ENCODE results near the gene CEP170B.
"Not testable (repeated sequence)": the region's sequence is repeated elsewhere in the genome, so short reads cannot be mapped to it uniquely, and the experiment has no call there.

Gene CEP170B

DNA sequence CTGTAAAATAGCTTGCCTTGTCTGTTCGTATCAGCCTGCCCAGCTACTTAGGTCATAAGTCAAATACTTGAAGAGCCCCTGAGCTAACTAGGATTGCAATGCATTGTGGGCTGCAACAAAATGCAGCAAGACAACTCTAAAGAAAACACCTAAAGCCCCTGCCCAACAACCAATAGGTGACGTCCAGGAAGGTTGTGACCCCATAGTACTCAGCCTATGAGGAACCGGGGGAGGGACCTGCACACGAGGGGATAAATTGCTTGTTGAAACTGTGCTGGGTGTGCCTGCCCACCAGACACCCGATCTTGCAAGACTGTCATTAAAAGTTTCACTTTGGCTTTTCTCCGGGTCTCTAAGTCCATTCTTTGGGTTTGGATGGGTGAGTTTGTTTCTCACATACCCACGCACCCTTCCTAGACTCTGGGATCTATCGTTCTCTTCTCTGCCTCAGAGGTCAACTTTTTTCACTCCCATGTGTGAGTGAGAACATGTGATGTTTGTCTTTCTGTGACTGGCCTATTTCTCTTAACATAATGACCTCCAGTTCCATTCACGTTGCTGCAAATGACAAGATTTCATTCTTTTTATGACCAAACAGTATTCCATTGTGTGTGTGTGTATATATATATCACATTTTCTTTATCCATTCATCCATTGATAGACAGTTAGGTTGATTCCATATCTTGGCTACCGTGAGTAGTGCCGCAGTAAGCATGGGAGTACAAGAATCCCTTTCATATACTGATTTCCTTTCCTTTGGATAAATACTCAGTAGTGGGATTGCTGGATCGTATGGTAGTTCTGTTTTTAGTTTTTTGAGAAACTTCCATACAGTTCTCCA lies 54.3 kb downstream of the CEP170B start:
- not testable (repeated sequence) for FAIRE-seq

DNA sequence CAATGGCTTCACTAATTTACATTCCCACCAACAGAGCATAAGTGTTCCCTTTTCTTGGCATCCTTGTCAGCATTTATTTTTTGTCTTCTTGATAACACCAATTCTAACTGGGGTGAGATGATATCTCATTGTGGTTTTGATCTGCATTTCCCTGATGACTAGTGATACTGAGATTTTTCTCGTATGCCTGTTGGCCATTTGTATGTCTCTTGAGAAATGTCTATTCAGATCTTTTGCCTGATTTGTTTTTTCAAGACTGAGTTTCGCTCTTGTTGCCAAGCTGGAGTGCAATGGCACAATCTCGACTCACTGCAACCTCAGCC lies 54.9 kb downstream of the CEP170B start:
- FAIRE-seq = no peak

DNA sequence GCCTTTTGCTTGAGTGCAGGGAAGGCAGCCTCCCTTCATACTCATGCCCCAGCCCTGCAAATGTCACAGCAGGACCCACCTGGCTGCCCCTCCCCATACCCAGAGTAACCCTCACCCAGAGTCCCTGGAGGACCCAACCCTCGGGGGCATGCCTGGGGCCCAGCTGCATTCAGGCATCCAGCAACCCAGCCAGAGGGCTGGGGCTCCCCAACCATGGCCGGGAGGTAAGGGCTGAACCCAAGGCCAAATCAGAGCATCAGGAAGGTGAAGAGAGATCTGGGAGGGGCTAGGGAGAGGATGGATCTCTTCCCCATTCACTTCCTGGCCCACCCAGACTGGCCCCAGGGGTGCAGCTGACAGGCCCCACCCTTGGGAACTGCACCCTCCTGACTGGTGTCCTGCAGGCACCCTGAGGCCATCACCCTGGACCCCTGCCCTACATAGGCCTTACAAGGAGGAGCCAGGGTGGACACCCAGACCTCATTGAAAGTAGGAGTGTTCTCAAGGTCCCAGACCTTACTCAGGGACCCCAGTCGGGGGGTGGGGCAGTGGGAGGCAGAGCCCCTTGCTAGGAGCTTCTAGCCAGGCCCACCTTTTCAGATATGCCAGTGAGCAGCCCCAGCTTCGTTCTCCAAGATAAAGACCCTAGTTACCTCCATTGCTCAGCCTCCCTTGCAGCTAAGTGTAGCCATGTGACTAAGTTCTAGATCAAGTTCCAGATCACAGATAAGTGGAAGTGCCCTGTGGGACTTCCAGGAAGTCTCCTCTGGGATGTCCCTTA lies 58.8 kb downstream of the CEP170B start:
- no peak for FAIRE-seq

DNA sequence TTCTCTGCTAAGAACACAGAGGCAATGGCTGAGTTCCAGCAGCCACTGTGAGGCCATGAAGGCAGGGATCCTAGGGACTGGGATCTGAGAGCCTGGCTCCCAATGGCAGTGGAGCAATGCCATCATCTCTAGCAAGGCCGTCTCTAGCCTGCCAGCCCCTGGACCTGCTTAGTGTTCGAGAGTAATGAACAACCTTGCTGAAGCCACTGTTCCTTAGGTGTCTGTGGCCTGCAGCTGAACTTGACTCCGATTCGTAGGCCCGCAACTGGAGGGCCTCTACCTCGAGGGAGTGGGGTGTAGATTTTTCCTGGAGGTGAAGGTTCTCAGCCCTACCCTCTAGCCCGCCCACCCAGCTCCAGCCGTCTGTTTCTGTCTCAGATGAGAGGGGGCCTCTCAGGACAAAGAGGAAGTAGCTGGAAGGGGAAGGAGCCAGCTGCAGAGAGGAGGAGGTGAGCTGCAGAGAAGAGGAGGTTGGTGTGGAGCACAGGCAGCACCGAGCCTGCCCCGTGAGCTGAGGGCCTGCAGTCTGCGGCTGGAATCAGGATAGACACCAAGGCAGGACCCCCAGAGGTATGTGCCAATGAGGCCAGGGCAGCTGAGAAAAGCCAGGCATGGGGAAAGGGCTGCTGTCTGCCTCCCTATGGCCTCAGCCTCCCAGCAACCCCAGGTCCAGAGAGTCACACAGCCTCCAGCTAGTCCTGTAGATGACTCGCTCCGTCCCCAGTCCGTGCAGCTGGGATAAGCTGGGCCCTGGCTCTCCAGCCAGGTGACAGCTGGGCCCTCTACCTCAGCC lies 59.5 kb downstream of the CEP170B start, which contains the start of gene PLD4:
Gene PLD4 (plus strand): TSS at position 459 of the 793 bp plus-strand sequence. CDS start 2,262 bp downstream, outside the sequence.
- no peak for FAIRE-seq

DNA sequence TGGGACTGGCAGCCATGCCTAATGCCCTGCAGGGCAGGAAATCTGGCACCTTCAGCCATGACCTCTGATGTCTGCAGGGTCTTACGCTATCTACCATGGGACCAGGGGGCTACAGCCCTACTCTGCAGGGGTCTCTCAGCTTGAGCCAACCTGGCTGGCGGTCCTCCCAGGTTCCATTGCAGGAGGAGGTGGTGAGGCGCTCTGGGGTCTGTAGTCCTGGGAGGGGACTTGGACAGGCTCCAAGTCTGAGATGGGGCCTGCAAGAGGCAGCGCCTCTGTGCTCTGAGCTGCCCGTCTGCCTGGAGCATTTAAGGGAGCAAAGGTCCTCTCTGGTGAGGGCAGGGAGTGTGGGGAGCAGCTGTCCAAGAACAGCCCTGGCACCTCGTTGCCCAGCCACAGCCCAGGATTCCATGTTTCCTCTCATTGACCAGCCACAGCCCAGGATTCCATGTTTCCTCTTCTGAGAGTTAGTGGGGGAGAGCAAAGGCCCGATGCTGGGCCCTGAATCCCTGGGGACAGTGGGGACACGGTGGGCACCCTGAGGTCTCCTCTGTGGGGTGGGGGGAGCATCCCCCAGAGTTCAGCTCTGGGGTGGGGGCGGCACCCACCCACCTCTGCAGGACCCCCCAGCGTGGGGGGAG lies 60.3 kb downstream of the CEP170B start:
- FAIRE-seq = no peak

DNA sequence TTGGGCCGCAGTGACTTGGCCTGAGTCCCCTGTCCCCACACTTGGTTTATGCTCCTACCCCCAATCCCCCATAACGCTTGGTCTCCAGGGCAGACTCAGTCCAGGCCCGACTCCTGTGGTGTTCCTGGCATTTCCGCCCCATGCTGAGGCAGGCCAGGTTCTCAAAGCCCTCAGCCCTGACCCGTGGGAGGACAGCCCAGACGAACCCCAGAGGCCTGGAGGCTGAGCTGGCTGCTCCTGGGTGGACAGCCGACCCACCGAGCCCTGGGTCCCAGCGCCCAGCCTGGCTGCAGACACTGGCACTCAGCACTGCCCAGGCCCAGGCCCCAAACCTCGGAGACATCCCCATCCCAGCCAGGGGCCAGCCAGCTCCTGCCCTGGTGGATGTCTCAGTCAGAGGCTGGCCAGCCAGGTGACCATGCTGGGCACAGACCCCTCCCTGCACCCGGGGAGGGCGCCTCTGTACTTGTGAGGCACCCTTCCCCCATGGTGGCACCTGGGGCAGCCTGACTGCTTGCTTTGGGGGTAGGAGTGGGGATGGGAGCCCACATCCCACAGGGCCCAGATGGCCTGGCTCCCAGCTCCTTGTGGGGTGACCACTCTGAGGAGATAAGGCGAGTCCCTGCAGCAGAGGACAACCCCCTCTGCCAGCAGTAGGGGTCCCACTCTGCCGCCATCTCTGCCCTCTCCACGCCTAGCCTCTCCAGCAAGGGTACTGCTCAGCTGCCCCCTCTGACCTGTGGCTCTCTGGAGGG lies 61.0 kb downstream of the CEP170B start:
- FAIRE-seq = no peak

DNA sequence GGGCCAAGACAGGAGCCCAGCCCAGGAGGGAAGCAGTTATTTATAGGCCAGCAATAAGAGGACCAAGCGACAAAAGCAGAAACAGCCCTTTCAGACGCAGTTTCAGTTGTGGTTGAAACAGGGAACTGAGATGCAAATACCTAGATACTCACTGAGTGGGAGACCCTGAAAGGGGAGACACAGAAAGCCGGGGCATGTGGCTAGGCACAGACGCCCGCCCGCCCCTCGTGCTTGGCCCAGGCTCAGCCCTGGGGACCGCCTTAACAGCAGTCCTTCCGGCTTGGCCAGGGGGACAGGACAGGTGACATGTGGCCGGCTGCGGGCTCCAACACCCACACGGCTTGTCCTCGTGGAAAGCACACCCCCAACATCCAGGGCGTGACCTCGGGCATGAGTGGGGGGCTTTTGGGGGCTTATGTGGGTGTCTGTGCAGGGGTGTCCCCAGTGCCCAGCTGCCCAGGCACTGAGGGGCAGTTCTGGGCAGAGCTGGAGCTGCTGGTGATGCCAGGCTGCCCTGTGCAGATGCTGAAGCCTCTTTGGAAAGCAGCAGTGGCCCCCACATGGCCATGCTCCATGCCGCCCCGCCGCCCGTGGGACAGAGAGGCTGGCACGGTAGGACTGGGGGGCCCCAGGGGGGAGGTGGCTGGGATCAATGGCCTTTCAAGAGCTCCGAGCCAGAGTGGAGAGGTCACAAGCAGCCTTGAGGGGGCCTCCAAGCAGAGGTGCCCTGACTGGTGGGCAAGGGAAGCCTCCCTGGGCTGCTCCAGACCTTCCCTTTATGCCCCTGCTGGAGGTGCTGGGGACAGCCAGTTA lies 61.8 kb downstream of the CEP170B start:
- no peak for FAIRE-seq

DNA sequence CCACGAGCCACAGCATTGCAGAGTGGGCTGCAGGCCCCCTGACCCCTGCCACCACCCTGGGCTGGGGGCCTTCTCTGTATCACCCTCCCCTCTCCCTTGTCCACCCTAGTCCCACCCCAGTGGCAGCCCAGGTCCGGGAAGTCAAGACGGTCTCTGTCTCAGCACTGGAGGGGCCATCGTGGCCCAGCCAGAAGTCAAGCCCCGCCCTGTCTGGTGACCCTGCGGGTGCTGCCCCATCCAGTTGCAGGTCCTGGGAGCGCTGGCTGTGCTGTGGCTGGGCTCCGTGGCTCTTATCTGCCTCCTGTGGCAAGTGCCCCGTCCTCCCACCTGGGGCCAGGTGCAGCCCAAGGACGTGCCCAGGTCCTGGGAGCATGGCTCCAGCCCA lies 62.4 kb downstream of the CEP170B start:
- FAIRE-seq = no peak

DNA sequence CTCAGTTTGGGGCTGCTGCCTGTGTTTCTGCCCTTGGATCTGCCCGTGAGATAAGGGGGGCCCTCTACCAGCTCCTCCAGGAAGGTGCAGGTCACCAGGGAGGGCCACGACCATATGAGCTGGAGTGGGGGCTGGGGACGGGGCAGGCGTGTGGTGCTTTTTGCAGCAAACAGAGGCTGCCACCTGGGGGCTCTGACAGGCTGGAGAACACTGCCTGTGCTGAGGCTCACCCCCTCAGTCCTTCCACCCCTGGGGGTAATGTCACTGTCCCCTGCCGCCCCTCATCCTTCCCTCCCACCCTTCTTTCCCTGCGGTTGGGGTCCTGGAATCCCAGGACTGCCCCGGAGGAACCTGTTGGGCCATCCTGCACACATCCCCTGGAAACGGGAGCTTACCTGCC lies 62.8 kb downstream of the CEP170B start:
- no peak for FAIRE-seq

DNA sequence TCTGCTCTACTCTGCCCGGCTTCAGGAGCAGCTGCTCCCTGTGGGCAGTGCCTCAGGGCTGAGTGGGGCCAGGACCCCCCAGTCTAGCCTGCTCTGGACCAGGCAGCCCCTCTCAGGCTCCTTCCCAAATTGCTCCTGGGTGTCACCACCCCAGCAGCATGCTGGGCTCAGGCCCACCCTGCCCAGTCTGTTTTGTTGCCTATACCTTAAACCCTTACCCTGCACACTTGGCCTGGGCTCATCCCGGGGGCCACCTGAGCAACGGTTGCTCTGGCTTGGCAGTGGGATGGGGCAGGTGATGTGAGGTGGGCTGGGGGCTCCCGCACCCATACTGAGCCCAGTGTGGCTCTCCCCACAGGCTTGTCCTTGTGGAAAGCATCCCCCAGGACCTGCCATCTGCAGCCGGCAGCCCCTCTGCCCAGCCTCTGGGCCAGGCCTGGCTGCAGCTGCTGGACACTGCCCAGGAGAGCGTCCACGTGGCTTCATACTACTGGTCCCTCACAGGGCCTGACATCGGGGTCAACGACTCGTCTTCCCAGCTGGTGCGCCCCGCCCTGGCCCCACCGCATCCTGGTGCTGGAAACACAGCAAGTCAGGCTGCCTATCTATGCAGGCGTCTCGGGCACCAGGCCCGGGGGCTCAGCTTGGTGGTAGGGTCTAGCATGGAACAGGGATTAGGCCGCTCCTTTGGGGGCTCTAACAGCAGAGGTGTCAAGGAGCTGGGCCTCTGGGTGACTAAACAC lies 63.5 kb downstream of the CEP170B start:
- no peak for FAIRE-seq

DNA sequence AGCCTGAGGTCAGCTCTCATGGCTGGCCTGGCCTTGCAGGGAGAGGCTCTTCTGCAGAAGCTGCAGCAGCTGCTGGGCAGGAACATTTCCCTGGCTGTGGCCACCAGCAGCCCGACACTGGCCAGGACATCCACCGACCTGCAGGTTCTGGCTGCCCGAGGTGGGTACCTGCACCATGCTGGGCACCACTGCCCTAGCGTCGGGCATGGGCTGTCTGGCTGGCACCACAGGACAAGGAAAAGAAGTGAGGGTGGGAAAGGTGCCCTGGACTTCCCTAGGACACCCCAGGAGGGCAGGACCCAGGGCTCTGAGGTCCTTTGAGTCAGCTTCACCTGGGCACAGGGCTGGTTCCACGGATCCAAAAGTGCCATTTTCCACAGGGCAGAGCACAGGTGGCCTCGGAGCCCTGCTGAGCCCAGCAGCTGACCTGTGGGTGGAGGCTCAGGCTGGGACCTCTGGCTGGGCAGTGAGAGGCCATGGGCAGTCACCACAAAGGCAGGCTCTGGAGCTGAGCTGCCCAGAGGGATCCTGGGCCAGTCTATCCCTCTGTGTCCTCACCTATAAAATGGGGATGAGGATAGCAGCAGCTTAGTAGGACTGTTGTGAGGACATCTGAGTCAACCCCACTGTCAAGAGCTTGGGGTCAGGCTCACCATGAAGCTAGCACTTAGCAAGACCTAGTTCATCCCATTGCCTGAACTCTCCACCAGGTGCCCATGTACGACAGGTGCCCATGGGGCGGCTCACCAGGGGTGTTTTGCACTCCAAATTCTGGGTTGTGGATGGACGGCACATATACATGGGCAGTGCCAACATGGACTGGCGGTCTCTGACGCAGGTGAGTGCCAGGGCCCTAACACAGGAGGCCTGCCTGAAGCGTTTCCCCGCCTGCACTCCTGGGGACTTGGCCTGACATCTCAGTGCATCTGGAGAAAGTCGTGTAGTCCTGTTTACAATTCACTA lies 64.5 kb downstream of the CEP170B start:
- FAIRE-seq = no peak

DNA sequence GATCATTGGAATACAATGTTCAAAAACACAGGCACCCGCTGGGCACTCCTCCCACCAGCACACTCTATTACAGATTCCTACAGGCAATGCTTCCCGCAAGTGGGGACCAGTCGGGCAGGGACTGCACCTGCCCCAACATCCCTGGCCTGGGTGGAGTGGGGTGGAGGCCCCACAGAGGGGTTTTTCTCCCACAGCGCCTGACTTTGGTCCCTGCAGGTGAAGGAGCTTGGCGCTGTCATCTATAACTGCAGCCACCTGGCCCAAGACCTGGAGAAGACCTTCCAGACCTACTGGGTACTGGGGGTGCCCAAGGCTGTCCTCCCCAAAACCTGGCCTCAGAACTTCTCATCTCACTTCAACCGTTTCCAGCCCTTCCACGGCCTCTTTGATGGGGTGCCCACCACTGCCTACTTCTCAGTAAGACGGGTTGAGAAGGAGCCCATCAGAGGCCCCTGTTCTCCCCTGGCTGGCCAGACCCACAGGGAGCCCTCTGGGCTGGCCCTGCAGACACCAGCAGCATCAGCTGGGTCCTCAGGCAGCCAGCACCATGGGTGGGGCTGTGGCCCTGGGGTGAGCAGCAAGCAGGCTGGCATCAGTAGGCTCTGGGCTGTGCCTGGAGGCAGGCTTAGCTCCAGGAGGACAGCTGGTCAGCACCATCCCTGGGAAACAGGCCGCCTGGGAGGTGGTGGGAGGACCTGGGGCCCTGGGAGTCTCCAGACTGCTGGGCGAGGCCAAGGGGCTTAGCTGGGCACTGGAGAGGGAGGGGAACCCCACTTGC lies 65.6 kb downstream of the CEP170B start:
- FAIRE-seq = no peak

DNA sequence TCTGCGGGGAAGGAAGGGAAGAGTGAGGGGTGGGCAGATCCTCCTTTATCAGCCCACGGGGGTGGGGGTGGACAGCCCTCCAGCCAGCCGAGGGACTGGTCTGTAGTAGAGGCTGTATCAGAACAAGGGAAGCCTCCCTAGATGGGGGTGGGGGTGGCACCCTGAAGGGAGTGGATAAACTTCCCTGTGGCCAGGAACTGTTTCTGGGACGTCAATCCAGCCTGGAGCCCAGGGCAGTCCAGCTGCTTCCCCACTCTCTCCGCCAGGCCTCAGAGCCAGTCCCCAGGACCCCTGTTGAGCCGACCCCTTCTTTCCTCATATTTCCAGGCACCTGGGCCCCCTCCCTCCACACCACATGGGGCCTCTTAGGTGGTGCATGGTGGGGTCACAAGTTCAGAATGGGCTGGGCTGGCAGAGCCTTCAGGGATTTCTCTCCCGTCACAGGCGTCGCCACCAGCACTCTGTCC lies 66.3 kb downstream of the CEP170B start:
- FAIRE-seq = no peak

DNA sequence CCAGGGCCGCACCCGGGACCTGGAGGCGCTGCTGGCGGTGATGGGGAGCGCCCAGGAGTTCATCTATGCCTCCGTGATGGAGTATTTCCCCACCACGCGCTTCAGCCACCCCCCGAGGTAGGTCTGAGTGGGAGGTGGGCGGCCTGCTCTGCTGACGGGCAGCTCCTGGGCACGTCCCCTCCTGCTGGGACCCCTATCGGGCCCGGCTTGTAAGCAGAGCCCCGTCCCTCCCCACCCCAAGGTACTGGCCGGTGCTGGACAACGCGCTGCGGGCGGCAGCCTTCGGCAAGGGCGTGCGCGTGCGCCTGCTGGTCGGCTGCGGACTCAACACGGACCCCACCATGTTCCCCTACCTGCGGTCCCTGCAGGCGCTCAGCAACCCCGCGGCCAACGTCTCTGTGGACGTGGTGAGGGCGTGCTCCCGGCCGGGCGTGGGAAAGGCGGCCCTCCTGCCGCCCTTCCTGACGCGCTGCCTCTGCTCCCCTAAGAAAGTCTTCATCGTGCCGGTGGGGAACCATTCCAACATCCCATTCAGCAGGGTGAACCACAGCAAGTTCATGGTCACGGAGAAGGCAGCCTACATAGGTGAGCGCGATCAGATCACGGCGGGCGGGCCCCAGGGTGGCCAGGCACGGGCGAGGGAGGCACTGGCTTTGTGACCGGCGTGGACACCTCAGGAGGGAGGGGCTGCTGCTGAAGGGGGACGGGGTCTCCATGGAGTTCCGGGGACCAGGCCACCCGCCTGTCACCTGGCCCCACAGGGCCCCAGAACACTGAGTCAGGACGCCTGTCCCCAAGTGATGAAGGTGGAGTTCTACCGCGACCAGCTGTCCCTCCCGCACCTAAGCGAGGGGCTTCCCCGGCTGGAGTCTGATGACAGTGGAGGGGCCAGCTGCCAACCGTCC lies 67.0 kb downstream of the CEP170B start:
- no peak for FAIRE-seq

DNA sequence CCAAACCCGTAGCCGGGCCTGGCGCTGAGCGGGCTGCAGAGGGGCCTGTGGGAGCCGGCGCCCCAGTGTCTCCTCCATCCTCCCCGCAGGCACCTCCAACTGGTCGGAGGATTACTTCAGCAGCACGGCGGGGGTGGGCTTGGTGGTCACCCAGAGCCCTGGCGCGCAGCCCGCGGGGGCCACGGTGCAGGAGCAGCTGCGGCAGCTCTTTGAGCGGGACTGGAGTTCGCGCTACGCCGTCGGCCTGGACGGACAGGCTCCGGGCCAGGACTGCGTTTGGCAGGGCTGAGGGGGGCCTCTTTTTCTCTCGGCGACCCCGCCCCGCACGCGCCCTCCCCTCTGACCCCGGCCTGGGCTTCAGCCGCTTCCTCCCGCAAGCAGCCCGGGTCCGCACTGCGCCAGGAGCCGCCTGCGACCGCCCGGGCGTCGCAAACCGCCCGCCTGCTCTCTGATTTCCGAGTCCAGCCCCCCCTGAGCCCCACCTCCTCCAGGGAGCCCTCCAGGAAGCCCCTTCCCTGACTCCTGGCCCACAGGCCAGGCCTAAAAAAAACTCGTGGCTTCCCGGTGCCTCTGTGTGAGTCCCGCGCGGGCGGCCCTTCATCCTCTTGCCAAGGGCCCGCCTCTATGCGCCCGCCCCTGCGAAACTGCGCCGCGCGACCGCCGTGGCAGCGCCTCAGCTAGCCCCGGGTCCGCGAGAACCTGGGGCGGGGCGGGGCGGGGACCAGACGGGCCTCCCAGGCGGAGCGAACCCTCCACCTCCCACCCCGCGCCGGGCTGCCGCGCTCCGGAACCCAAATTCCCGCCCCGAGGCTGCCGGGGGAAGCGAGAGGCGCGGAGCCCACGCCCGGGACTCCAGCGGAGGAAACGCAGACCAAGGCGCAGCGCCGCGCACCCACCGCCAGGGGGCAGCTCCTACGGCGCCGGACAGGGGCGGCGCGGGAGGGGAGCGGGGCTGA lies 67.9 kb downstream of the CEP170B start:
- no peak for FAIRE-seq

Measured in colon (tissue), 2 donors.